Muscle of leg (tissue), 16 donors: ENCODE results near the gene DLX3. TPM values are rescaled to one million over a fixed set of nuclear protein-coding genes. Genes with fewer than 3 reads are reported as not detected.
A peak's percentile ranks its signal among the peaks of the same experiment; 100 is the strongest.
"Not testable (repeated sequence)": the region's sequence is repeated elsewhere in the genome, so short reads cannot be mapped to it uniquely, and the experiment has no call there.

Experiments
- DNase-seq: peaks from one replicate; pipeline ENCODE4 v3.0.0; 2013
- H3K27ac ChIP-seq: one replicate; pipeline ENCODE4 v1.5.1; 2013; ENCODE audit warnings: mild to moderate bottlenecking, low read length, control low read depth
- H3K27me3 ChIP-seq: one replicate; pipeline ENCODE4 v1.6.1; 2013; ENCODE audit warnings: low read length; ENCODE audit not compliant: control insufficient read depth, insufficient read depth
- H3K36me3 ChIP-seq: one replicate; pipeline ENCODE4 v1.6.1; 2013; ENCODE audit warnings: low read length; ENCODE audit not compliant: control insufficient read depth, insufficient read depth
- H3K4me1 ChIP-seq: one replicate; pipeline ENCODE4 v1.6.1; 2013; ENCODE audit warnings: low read length; ENCODE audit not compliant: control insufficient read depth, insufficient read depth
- H3K4me3 ChIP-seq: one replicate; pipeline ENCODE4 v1.5.1; 2013; ENCODE audit warnings: low read length, control low read depth
- H3K9me3 ChIP-seq: replicated peaks from 2 replicates; pipeline ENCODE4 v1.6.1; 2013; ENCODE audit warnings: low read depth, low read length; ENCODE audit not compliant: control insufficient read depth
- WGBS: methylation state at CpG from one replicate; pipeline ENCODE4 v1.1.5; 2013; ENCODE audit warnings: missing lambda C conversion rate; ENCODE audit not compliant: insufficient coverage; 5-methylcytosine and 5-hydroxymethylcytosine counted together
- long read RNA-seq, 11 donors: transcript quantifications; one replicate each; lab custom pipeline, GENCODE V29; 2026
- polyA plus RNA-seq, 8 donors: library from polyadenylated mRNA; unstranded; fragments of 120-200 nt; gene quantifications; one replicate each; pipeline versions ENCODE4 v1.2.1 to v1.2.3, GENCODE V29; 2013; ENCODE audit warnings: inconsistent platforms in 1 of 8, low replicate concordance in 1 of 8; ENCODE audit not compliant: insufficient read length in 8 of 8, insufficient read depth in 1 of 8
- total RNA-seq: library from RNA; stranded (reverse); fragments of 120-200 nt; gene quantifications from one replicate; pipeline ENCODE4 v1.2.4, GENCODE V29; 2013

DLX3 gene
- total RNA-seq (not detected), polyA plus RNA-seq (1 to 10 TPM in 1 of 8 donors, under 1 TPM in 4, not detected in 3; 0.06 to 1.1 (median 0.11) TPM)
- long read RNA-seq, donor 1: 0 reads
- long read RNA-seq, donor 2: 0 reads
- long read RNA-seq, donor 3: 0 reads
- long read RNA-seq, donor 4: 0 reads
- long read RNA-seq, donor 5: 0 reads
- long read RNA-seq, donor 6: 0 reads
- long read RNA-seq, donor 7: 0 reads
- long read RNA-seq, donor 8: 0 reads
- long read RNA-seq, donor 9: 0 reads
- long read RNA-seq, donor 10: 0 reads
- long read RNA-seq, donor 11: 0 reads

DNA sequence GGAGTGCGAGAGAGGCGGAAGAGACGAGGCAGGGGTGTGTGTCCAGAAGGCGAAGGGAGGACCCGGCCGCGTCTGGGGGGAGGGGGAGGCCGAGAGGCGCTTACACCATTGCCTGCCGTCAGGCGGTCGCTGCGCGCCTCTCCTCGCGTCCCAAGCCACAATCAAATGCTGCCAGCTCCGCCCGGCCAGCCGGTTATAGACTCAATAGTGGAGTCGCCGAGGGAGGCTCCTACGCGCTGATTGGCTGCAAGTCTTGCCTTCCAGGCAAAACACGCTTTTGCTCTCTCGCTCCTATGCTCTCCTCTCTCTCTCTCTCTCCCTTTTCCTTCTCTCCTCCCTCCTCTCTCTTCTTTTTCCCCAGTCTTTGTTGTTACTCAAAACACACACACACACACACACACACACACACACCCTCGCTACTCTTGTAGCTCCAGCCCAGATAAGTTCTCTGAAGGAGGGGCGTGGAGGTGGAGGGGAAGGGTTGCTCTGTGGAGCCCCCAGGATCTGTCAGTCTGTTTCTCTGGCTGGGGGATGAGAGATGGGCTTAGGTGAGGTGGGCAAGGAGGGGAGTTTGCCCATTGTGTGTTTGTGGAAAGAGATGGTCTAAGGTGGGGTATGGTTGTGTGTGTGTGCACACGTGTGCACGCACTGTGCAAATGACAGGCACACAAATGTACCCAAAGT is at the start of gene DLX3:
Gene DLX3 (minus strand): TSS at position 170 of the 684 bp plus-strand sequence. CDS start 226 bp downstream, outside the sequence.
- Histone ChIP-seq H3K4me3 (no peak within 1 kb of the TSS), H3K36me3 (no peaks in the 10 kb centered on the region), H3K27me3 (peaks cover 94% of the 10 kb centered on the region), H3K4me1 (peaks cover 32% of the 10 kb centered on the region), H3K9me3 (no peaks in the 10 kb centered on the region), H3K27ac (no peak within 1 kb of the TSS)
- 0% methylated on average over 26 of the region's 29 CpGs for WGBS
- DNase-seq: peak; percentile 73

DNA sequence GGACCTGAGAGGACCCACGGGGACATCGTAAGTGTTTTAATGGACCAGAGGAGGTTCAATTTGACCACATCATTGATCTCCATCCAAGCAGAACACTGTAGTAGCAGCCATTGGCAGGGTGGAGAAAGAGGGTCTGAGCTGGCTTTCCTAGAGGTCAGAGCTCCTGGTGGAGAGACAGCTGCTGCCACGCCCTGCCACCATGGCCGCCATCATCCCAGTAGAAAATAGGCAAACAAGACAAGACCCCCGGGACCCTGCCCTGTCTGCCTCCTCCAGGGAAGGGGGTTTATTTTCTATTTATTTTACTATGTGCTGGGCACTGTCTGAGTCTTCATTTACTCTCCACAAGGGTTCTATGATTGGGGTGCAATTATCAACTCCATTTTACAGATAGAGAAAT is 49.5 kb upstream of the DLX3 start:
- no peaks in the 10 kb centered on the region for H3K9me3 ChIP-seq
- peaks cover 8% of the 10 kb centered on the region for H3K27me3 ChIP-seq
- H3K27ac ChIP-seq: peak overlapping the region; percentile 47
- peaks cover 27% of the 10 kb centered on the region for H3K4me1 ChIP-seq
- no peak for DNase-seq
- no peak overlapping the region for H3K4me3 ChIP-seq
- no peaks in the 10 kb centered on the region for H3K36me3 ChIP-seq
- no CpG with 5 or more reads among the region's 5 CpGs for WGBS

DNA sequence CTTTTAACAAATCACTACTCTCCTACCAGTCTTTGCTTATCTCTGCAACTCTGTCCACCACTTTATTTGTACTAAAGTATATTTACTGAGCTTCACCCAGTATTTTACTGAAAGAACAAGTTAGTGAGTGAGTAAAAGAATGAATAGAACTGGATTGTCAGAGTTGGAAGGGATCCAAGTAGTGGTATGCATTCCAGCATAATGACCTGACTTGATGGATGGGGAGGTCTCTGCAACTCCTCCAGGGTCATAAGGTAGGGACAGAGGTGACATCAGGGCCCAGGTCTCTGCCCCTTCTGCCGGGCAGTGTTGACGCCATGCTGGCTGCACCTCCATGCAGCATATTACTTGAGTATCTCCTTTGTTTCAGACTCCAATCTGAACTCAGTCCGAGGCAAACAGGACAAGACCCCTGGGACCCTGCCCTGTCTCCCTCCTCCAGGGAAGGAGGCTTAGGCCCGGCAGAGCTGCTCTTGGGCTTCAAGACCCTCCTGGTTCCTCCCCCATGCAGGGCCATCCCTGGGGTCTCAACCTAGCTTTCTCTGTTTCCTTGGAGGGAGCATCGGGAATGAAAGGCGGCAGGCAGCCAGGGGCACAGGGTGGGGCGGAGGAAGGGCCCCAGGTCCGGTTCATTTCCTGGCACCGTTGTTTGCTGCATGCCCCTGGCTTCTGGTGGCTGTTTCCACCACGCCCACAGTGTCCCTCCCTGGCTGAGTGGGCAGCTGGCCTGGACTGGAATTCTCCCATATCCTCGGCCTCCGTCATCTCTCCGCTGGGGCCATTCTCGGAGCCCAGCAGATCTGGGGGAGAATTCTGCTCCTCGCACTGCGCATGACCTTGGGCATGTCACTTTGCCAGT is 48.5 kb upstream of the DLX3 start:
- Histone ChIP-seq H3K4me3 (no peak overlapping the region), H3K9me3 (no peaks in the 10 kb centered on the region), H3K4me1 (peaks cover 27% of the 10 kb centered on the region), H3K27ac (peak overlapping the region; percentile 47), H3K27me3 (peaks cover 4% of the 10 kb centered on the region), H3K36me3 (no peaks in the 10 kb centered on the region)
- WGBS: 67% methylated on average over 12 of the region's 16 CpGs
- DNase-seq: peak; percentile 46

DNA sequence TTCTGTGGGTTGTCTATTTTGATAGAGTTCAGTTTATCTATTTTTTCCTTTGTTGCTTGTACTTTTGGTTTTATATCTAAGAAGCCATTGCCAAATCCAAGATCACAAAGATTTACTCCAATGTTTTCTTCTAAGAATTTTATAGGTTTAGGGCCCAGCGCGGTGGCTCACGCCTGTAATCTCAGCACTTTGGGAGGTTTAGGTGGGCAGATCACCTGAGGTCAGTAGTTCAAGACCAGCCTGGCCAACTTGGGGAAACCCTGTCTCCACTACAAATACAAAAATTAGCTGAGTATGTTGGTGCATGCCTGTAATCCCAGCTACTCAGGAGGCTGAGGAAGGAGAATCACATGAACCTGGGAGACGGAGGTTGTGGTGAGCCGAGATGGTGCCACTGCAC is 47.2 kb upstream of the DLX3 start:
- DNase-seq: no peak
- H3K4me3 ChIP-seq: no peak overlapping the region
- H3K4me1 ChIP-seq: peaks cover 31% of the 10 kb centered on the region
- H3K9me3 ChIP-seq: no peaks in the 10 kb centered on the region
- WGBS: 92% methylated on average over 2 of the region's 5 CpGs
- H3K36me3 ChIP-seq: no peaks in the 10 kb centered on the region
- H3K27ac ChIP-seq: no peak overlapping the region
- H3K27me3 ChIP-seq: peaks cover 5% of the 10 kb centered on the region

DNA sequence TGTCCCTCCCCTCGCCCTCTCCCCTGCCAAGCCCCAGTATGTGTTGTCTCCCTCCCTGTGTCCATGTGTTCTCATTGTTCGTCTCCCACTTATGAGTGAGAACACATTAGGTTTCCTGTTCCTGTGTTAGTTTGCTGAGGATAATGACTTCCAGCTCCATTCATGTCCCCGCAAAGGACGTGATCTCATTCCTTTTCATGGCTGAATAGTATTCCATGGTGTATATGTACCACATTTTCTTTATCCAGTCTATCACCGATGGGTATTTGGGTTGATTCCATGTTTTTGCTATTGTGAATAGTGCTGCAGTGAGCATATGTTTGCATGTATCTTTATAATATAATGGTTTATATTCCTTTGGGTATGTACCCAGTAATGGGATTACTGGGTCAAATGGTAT is 45.5 kb upstream of the DLX3 start:
- not testable (repeated sequence) for H3K27ac ChIP-seq, H3K27me3 ChIP-seq, H3K9me3 ChIP-seq, H3K4me3 ChIP-seq, DNase-seq, H3K36me3 ChIP-seq
- peaks cover 38% of the 10 kb centered on the region for H3K4me1 ChIP-seq
- WGBS: no CpG with 5 or more reads among the region's 5 CpGs

DNA sequence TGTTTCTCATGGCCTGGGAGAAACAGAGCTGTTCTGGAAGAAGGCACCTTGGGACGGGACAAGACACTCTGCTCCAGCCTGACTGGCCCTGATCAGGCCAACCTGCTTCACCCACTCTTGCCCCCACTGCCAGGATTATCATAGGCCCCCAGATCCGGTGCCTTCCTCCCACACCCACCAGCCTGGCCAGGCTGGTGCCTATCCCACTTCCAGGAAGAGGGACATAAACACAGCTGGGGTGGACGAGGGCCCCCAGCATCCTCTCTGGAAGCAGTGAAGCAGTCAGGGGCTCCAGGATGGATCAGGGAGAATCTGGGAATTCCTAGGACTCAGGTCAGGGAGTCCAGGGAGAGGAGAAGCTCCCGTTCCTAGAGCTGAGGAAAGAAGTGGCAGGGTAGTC is 44.0 kb upstream of the DLX3 start:
- WGBS: 33% methylated on average over 2 of the region's 4 CpGs
- H3K4me3 ChIP-seq: no peak overlapping the region
- no peaks in the 10 kb centered on the region for H3K36me3 ChIP-seq
- H3K27me3 ChIP-seq: peaks cover 8% of the 10 kb centered on the region
- peaks cover 25% of the 10 kb centered on the region for H3K4me1 ChIP-seq
- no peak for DNase-seq
- H3K9me3 ChIP-seq: no peaks in the 10 kb centered on the region
- no peak overlapping the region for H3K27ac ChIP-seq

DNA sequence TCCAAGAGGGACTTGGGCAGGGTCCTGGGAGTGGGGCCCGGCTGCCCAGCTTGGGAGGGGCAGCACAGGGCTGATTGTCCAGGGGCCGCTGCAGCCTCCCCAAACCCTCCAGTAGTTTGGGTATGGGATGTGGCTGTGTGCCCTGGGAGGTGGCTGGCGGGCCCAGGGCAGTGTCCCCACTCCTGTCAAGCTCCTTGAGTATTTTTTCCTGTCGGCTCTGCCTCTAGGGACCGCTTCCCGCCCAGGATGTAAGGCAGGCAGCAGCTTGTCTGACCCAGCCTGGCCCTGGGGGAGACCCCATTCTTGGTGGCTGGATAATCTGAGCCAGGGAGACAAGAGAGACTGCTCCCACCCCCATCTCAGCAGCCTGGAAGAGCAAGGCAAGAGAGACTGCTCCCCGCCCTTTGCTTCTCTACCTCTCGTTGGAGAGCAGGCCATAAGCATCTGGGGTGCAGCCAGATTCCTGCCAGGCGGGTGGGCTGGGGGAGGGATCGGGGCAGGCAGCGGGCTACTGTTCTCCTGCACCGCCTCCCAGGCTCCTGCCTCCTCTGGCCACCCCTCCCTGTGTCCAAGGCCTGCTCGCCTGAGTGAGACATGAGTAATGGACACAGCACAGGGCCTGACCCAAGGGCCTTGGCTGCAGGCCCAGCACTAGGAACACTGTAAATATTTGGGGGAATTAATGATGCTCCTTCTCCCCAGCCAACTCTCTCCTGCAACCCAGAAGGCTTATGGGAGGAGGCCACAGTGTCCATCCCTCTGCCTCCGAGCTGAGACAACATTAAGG is 42.5 kb upstream of the DLX3 start:
- peak; percentile 35 for DNase-seq
- WGBS: 43% methylated on average over 7 of the region's 14 CpGs

DNA sequence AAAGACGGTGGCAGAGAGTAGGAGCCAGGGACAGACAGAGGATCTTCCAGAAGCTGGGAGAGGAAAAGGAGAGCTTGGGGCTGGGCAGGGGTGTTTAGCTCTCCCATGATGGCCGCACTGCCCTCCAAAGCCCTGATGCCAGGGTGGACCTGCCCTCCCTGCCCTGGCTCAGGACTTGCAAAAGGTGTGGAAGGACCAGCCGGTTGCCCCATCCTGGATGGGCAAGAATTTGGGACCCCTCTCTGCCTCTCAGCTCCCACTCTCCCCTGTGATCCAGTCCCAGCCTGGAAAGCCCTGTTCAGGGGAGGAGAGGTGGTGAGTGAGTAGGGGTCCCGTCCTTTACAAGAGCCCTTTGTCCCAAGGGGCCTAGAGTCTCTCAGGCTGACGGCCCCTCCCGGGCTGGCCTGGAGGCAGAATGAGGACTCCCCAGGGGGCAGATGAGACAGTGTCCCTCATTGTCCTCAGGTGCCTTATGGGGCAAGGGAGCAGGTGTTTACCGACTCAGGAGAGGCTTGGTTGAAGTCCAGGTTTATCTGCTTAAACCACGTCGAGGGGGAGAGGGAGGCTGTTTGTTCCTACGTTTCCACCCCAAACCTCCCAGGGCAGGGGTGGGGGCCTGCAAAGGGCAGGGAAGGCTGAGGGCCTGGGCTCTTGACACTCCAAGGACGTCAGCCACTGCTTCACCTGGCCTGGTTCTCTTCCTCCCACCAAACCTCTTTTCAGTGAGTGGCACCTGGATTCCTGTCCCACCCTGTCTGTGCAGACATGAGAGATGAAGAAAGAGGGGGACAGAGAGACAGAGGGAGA is 41.6 kb upstream of the DLX3 start:
- WGBS: 60% methylated on average over 6 of the region's 11 CpGs

More for the DNA sequence above, 42.5 kb upstream of the DLX3 start:
- H3K27me3 ChIP-seq: peaks cover 8% of the 10 kb centered on the region
- no peak overlapping the region for H3K4me3 ChIP-seq
- no peaks in the 10 kb centered on the region for H3K36me3 ChIP-seq
- no peak overlapping the region for H3K27ac ChIP-seq
- H3K4me1 ChIP-seq: peaks cover 17% of the 10 kb centered on the region
- H3K9me3 ChIP-seq: no peaks in the 10 kb centered on the region

DNA sequence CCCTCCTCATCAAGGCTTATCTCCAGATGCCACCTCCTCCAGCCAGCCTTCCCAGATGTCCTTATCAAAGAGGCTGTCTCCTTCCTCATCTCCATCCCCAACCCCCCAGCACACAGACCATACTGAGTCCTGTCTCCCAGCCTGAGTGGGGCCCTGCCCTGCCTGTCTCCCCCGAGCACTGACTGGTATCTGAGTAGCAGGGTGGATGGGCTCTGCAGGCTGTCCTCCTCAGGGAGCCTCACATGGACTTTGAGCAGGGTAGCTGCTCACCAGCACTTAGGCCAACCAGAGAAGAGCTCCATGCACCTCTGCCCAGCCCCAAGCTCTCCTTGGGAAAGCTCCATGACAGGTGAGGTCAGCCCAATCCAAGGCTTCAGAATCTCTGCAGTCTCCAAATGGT is 40.9 kb upstream of the DLX3 start:
- Histone ChIP-seq H3K27me3 (peaks cover 8% of the 10 kb centered on the region), H3K4me1 (peaks cover 17% of the 10 kb centered on the region), H3K9me3 (no peaks in the 10 kb centered on the region), H3K27ac (no peak overlapping the region), H3K4me3 (no peak overlapping the region), H3K36me3 (no peaks in the 10 kb centered on the region)
- 86% methylated on average over 1 of the region's 1 CpG for WGBS
- DNase-seq: no peak

More for the DNA sequence above, 41.6 kb upstream of the DLX3 start:
- no peak overlapping the region for H3K4me3 ChIP-seq
- no peaks in the 10 kb centered on the region for H3K36me3 ChIP-seq
- no peak overlapping the region for H3K27ac ChIP-seq
- peaks cover 17% of the 10 kb centered on the region for H3K4me1 ChIP-seq
- H3K27me3 ChIP-seq: peaks cover 8% of the 10 kb centered on the region
- H3K9me3 ChIP-seq: no peaks in the 10 kb centered on the region
- DNase-seq: no peak
